ENCODE data around the gene SCN5A. TPM values are rescaled to one million over a fixed set of nuclear protein-coding genes. Genes with fewer than 3 reads are reported as not detected.

SCN5A gene
- total and polyA plus RNA-seq, 2 of the 13 experiments (the other 11 are each of a cell fraction or from before 2014, with no cell fraction given) = 0.22 TPM; not detected in 1

- intact Hi-C loops (cut with micrococcal nuclease; ENCODE audit: unreplicated experiment) = no loop called here
- no peak for DNase-seq (ENCODE audit: low spot score)
These were observed 93.6 kb downstream of the SCN5A start for GRCh38 chr3:38555926-38556325.

More at GRCh38 chr3:38555926-38556325, 93.6 kb downstream of the SCN5A start:
- H3K4me3 ChIP-seq (replicated peaks in 1 of 3; ENCODE audit: insufficient read depth in 1 of 3, low read depth in 2 of 3, low read length in 3 of 3) = no peak overlapping the region
- no peaks in the 10 kb centered on the region for H3K79me2 ChIP-seq (ENCODE audit: insufficient read depth, low read length)
- no peaks in the 10 kb centered on the region; the same call in 1 of the 2 replicates for H4K20me1 ChIP-seq (ENCODE audit: insufficient read depth, low read length)
- CTCF ChIA-PET (ENCODE audit: low intra/inter-chr PET ratio, low total read pairs) = no interaction called here
- no peak overlapping the region for H3K27ac ChIP-seq (ENCODE audit: extremely low read length, insufficient read depth, low read length)
- BruUV-seq (replicated peaks) = no TSS peak
- ATAC-seq = no peak
- no peaks in the 10 kb centered on the region for H3K9me3 ChIP-seq (ENCODE audit: low read length)
- no peak overlapping the region for H3K9ac ChIP-seq (ENCODE audit: insufficient read depth, low read depth, low read length)
- no peak overlapping the region for H3K4me2 ChIP-seq (ENCODE audit: low read depth, low read length)
- no peak for FAIRE-seq
- H2AFZ ChIP-seq (ENCODE audit: low read length) = no peak overlapping the region
- TF ChIP-seq REST (IDR thresholded peaks at IDR 0.05; ENCODE audit: borderline replicate concordance in 1 of 2, low read depth in 1 of 2, low read length in 2 of 2) (no peak), ZNF484 (CRISPR knock-in tag; IDR thresholded peaks at IDR 0.05; ENCODE audit: borderline replicate concordance, low read depth) (no peak), NCOA2 (CRISPR knock-in tag; IDR thresholded peaks at IDR 0.05) (no peak), ATF7-NPFF (CRISPR knock-in tag; IDR thresholded peaks at IDR 0.05; ENCODE audit: low read depth) (no peak), ZNF879 (CRISPR knock-in tag; IDR thresholded peaks at IDR 0.05) (no peak), ZNF207 (IDR thresholded peaks at IDR 0.05; ENCODE audit: borderline replicate concordance) (no peak), ZNF563 (CRISPR knock-in tag; IDR thresholded peaks at IDR 0.05) (no peak), STAG1 (CRISPR knock-in tag; IDR thresholded peaks at IDR 0.05) (no peak), ZNF616 (CRISPR knock-in tag; IDR thresholded peaks at IDR 0.05; ENCODE audit: low read depth) (no peak)
- peaks cover 0 to 12% of the 10 kb centered on the region in 2 experiments; a peak in 2 of 5 replicates for H3K27me3 ChIP-seq (ENCODE audit: control insufficient read depth in 1 of 2, insufficient read depth in 2 of 2, low read length in 2 of 2)
- H3K4me1 ChIP-seq (ENCODE audit: insufficient read depth, low read length) = no peaks in the 10 kb centered on the region
- no peaks in the 10 kb centered on the region for H3K36me3 ChIP-seq (replicated peaks in 1 of 2; ENCODE audit: control insufficient read depth in 1 of 2, insufficient read depth in 2 of 2, low read length in 2 of 2)
- POLR2A ChIA-PET = no interaction called here
- in situ Hi-C loops (cut with HindIII; ENCODE audit: extremely low pct_ligation_motif_present, low pct_unique_long_range_greater_than_20kb) = no loop called here
- WGBS (ENCODE audit: low lambda C conversion rate) = 6% methylated on average over 2 of the region's 2 CpGs
